GM12878 (cell line): ENCODE data around the gene PIP4K2B. TPM values are rescaled to one million over a fixed set of nuclear protein-coding genes. Genes with fewer than 3 reads are reported as not detected.

ENCODE experiments used
- ATF2 ChIP-seq: IDR thresholded peaks from 2 replicates; pipeline ENCODE4 v1.6.1; 2012; ENCODE audit warnings: low read length, inconsistent platforms
- FOXK2 ChIP-seq: fragments of 450-650 bp; IDR thresholded peaks from 2 replicates; pipeline ENCODE4 v1.6.1; 2017; ENCODE audit warnings: mild to moderate bottlenecking, moderate library complexity
- FOXM1 ChIP-seq: IDR thresholded peaks from 2 replicates; pipeline ENCODE4 v1.6.1; 2012; ENCODE audit warnings: low read depth, mild to moderate bottlenecking, inconsistent platforms, low read length, moderate library complexity
- GABPA ChIP-seq: IDR thresholded peaks from 2 replicates; pipeline ENCODE4 v1.6.1; 2014; ENCODE audit warnings: antibody characterized with exemption, low read depth, mild to moderate bottlenecking, inconsistent platforms
- PRDM15 ChIP-seq: fragments of 450-650 bp; formaldehyde crosslinking; IDR thresholded peaks from 2 replicates; pipeline ENCODE4 v1.4.0; 2020; ENCODE audit warnings: mild to moderate bottlenecking, moderate library complexity
- RELA ChIP-seq: fragments of 450-650 bp; IDR thresholded peaks from 2 replicates; pipeline ENCODE4 v1.8.0; 2014; ENCODE audit warnings: borderline replicate concordance; ENCODE audit not compliant: partially characterized antibody
- TCF12 ChIP-seq: IDR thresholded peaks from 2 replicates; pipeline ENCODE4 v1.6.1; 2011; ENCODE audit warnings: low read depth, mild to moderate bottlenecking, low read length
- USF2 ChIP-seq: IDR thresholded peaks from 2 replicates; pipeline ENCODE4 v1.6.1; 2011; ENCODE audit warnings: low read depth, low read length, improper control_type of control experiment, borderline replicate concordance
- ZBTB40 ChIP-seq: fragments of 450-650 bp; IDR thresholded peaks from 2 replicates; pipeline ENCODE4 v1.6.1; 2016; ENCODE audit warnings: mild to moderate bottlenecking, moderate library complexity, borderline replicate concordance
- ZNF207 ChIP-seq: fragments of 450-650 bp; IDR thresholded peaks from 2 replicates; pipeline ENCODE4 v1.6.1; 2014; ENCODE audit warnings: antibody characterized with exemption, mild to moderate bottlenecking, borderline replicate concordance
- ZNF592 ChIP-seq: fragments of 450-650 bp; IDR thresholded peaks from 2 replicates; pipeline ENCODE4 v1.6.1; 2017; ENCODE audit warnings: mild to moderate bottlenecking, moderate library complexity
- polyA plus RNA-seq, 11 experiments: library from polyadenylated mRNA; depleted of rRNA in 4 of 11; unstranded in 6 of 11; stranded (reverse) in 5 of 11; fragments of >200 nt; fragmentation: Nextera tagmentation in 4 of 11; fragmentation: Illumina TruSeq in 1 of 11; extraction: Ambion mirVana in 4 of 11; extraction: Trizol in 1 of 11; gene quantifications; 1 replicate in 1 of 11; 2 replicates in 10 of 11; pipeline versions ENCODE4 v1.2.1 to v1.2.3, GENCODE V29; 2011 to 2016; ENCODE audit warnings: inconsistent platforms in 2 of 11, missing spikeins in 2 of 11, low read depth in 1 of 11
- total RNA-seq, 4 experiments: library from RNA; depleted of rRNA in 3 of 4; stranded (reverse); fragments of >200 nt in 3 of 4; fragmentation: Illumina TruSeq in 1 of 4; extraction: Trizol in 1 of 4; gene quantifications; 2 replicates each; pipeline versions ENCODE4 v1.2.1 to v1.2.3, GENCODE V29; 2013 to 2021

PIP4K2B gene
- total and polyA plus RNA-seq, 10 of the 15 experiments (the other 5 are each of a cell fraction or from before 2014, with no cell fraction given), result 3.8 to 30.3 (median 18.2) TPM

GRCh38 chr17:38799501-38800236 lies at the start of gene PIP4K2B (continued):
- TF ChIP-seq ZNF207, result peak; percentile 89; the same call in 1 of the 2 replicates
- no peak for TF ChIP-seq FOXM1
- TF ChIP-seq FOXK2, result peak; percentile 96
- peak; percentile 57; the same call in 1 of the 2 replicates for TF ChIP-seq ZNF592
- no peak for TF ChIP-seq USF2
- TF ChIP-seq GABPA, result 0 out of 2 replicates have a peak, but pooled peaks have one; percentile 62
- peak; percentile 55 for TF ChIP-seq RELA
- TF ChIP-seq TCF12, result 0 out of 2 replicates have a peak, but pooled peaks have one; percentile 7
- TF ChIP-seq PRDM15 (CRISPR knock-in tag), result no peak
- TF ChIP-seq ATF2, result no peak
- TF ChIP-seq ZBTB40, result peak; percentile 76
